ENCODE results near the gene PDZRN3.

Gene PDZRN3

DNA sequence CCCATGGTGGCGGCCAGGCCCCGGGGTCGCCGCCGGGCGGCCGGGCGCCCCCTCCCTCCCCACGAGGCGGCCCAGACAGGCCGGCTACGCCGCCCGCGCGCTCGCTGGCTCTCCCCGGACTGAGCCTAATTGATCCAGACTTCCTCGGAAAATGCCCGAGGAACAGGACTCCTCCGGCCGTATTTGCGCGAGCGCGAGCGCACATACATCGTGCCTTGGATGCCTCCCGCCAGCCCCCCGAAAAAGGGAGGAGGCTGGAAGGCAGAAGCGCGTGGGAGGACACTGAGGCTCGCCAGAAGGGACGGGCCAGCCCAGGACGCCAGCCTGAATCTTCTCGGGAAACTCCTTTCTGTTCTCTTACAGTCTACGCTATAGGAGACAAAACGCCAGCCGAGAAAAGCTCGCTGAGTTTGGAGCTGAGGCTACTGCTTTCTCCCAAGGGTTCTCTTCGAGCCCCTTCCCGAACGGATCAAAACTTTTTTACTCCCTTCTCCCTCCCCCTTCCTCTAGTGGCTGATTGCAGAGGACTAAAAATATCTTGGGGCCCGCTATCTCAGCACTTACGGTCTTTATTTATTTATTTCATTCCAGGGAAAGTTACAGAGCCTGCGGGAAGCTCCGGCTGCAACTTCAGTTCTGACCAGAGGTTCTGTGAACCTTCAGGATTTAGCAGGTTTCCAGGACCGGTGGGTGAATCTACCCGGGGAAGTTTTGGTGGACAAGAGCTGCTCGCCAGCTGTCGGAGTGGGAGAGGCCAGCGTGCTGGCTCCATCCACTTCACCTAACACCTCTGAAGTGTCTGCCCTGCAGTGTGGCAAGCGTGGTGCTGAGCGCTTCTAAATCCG, at the start of gene PDZRN3:
Gene PDZRN3, minus strand, starts transcription at position 121 of the 845 bp plus-strand sequence.
- H3K4me3 ChIP-seq (ENCODE audit: low read depth, low read length), result peak within 1 kb of the TSS; percentile 69

DNA sequence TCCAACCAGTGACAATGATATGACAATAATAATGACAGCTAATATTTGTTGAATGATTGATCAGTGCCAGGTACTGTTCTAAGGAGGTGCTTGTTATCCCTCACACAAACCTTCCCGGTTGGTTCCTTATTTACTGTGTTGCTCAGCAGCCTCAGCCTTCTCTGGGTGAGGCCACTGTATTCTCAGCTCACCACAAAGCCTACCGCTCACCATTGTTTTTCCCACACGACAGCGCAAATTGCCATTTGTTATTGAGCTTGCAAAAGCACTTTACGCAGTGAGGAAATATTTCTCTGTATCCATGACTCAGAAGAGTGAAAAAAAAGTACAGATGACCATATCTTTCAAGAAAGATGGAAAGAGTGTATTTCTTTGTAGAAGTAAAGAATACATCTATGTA, 49.5 kb upstream of the PDZRN3 start:
- no peak overlapping the region for H3K4me3 ChIP-seq (ENCODE audit: low read depth, low read length)

DNA sequence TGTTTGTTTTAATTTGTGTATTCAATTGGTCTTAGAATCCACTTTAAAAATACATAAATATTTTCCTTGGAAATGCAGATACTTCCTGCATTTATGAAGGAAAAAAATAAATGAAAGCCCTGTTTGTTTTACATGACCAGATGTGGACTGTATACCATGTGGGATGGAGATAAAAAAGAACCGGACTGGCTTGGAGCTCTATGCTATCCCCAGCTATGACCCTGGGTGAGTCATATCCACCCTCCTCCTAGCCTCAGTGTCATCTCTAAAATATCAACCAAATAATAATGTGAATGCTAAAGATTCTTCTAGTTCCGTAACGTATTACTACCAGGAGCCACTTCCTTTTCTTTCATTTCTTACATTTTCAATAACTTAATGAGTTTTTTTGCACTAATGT, 44.5 kb upstream of the PDZRN3 start:
- no peak overlapping the region for H3K4me3 ChIP-seq (ENCODE audit: low read depth, low read length)

DNA sequence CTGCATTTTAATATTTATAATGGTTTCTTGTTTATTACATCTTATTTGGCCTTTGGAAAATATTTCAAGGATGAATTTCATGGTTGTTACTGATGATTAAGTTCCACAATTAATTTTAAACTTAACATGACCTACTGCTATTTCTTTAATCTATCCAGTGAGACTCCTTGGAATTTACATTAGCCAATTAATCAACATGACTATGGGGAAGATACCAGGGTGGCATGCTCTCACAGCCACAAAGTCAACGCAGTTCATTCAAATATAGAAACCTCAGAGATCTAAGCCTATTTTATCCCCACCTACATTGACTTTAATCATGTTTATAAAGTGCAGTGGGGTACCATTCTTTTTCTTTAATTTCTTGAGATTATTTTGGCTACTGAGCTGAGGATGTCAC, 43.6 kb upstream of the PDZRN3 start:
- no peak overlapping the region for H3K4me3 ChIP-seq (ENCODE audit: low read depth, low read length)

DNA sequence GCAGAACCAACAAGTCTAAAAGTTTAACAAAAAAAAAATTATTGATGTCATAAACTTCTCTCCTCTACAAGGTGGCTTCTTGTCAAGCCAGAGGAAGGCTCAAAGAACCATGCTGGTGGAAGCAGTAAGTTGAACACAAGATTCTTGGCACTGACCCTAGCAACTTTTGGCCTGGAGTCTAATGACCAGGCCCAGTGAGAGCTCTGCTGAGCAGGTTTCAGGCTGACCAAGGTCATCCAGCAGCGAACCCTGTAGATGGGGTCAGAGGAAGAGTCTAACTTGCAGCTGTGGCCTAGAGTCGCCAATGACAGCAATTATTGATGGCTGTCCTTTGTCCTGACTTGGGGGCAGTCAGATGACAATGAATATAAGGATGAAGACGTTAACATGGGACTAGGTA, 43.1 kb upstream of the PDZRN3 start:
- no peak overlapping the region for H3K4me3 ChIP-seq (ENCODE audit: low read depth, low read length)

DNA sequence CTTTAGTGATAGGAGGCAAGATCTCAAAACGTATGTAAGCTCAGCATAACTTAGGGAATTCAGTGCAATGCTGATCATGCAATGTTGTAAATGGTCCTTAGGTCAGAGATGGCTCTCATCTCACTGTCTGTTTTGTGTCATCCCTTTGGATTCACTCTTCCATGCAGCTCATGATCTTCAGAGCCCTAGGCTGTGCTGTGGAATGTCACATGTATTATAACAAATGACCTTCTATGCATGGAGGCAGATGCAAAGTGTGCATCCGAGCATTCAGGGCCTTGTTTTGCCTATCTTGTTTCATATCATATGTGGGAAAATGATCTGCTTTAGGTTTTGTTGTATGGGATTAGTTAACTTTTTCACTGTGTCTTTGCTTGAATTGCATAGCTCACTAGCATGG, 40.5 kb upstream of the PDZRN3 start:
- no peak overlapping the region for H3K4me3 ChIP-seq (ENCODE audit: low read depth, low read length)

DNA sequence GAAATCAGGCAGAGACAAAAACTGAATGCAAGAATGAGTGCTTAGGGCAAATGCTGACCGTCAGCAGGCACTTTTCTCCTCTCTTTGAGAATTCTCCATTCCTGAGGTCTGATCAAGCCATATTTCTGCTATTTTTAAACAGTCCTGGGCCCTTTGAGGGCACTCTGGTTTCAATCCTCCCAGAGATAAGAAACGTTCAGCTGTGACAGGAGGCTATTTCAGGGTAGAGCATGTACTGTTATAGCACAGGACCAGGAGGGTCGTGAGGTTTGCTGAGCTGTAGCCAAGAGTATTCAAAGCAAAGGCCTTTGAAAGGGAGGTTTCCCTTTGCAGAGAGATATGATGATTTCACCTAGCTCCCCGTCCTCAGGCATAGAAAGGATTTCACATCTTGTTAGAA, 39.6 kb upstream of the PDZRN3 start:
- no peak overlapping the region for H3K4me3 ChIP-seq (ENCODE audit: low read depth, low read length)

DNA sequence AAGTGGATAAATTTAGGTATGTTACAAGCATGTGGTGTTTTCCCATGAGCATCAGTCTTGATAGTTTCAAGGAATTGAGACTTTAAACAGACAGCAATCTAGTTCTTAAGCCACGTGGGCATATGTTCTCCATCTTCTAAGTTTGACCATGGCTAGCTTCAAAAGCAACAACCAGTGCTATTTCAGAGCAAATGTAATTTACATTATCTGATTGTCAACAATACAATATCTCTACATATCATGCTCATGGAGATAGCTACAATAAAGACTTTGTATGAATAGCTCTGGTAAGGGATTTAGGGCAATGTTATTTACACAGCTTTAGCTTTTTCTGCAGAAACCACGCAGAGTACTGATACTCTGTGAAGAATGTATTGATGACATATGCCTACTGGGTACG, 38.8 kb upstream of the PDZRN3 start:
- H3K4me3 ChIP-seq (ENCODE audit: low read depth, low read length), result no peak overlapping the region

DNA sequence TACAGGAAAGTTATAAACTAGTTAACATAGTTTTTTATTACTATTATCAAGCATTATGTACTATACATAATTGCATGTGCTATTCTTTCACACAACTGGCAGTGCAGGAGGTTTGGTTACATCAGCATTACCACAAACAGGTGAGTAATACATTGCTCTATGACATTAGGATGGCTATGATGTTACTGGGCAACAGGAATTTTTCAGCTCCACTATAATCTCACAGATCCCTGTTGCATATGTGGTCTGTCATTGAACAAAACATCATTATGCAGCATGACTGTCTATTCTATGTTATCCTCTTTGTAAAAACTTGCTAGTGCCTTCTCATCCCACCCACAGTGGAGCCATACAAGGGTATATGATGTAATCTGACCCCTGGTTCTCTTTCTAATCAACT, 36.5 kb upstream of the PDZRN3 start:
- H3K4me3 ChIP-seq (ENCODE audit: low read depth, low read length), result no peak overlapping the region

DNA sequence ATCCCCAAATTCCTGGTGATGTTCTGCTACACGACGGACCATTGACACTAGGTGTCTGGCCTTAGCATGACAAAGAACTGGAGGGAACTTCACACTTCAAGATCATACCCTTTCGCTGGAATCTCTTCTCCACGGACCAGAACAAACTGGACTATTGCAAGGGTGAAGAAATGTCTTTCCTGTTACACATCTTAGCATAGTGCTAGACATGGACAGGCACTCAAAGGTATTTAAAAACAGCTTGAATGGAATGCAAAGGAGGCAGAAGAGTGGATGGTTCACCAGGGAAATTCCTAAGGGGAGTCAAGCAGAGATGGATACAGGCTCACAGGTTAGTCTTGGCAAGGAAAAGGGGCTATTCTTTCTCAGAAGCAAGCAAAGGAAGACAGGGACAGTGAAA, 33.5 kb upstream of the PDZRN3 start:
- H3K4me3 ChIP-seq (ENCODE audit: low read depth, low read length), result no peak overlapping the region

DNA sequence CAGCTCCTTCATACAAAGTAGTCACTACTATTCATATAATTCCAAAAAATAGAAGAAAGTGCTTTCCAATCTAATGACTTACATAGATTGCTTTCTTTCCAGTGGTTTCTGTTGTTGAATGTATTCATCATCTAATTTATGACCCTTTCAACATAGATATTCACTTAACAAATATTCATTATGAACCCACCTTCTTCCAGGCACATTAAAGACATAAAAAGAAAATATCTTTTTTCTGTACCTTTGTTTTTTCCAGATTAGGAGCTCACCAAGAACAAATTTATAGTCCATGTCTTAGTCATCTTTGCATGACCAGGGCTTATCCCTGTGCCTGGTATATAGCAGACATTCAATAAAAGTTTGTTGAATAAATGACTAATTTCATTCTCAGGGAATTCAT, 32.4 kb upstream of the PDZRN3 start:
- H3K4me3 ChIP-seq (ENCODE audit: low read depth, low read length), result no peak overlapping the region

DNA sequence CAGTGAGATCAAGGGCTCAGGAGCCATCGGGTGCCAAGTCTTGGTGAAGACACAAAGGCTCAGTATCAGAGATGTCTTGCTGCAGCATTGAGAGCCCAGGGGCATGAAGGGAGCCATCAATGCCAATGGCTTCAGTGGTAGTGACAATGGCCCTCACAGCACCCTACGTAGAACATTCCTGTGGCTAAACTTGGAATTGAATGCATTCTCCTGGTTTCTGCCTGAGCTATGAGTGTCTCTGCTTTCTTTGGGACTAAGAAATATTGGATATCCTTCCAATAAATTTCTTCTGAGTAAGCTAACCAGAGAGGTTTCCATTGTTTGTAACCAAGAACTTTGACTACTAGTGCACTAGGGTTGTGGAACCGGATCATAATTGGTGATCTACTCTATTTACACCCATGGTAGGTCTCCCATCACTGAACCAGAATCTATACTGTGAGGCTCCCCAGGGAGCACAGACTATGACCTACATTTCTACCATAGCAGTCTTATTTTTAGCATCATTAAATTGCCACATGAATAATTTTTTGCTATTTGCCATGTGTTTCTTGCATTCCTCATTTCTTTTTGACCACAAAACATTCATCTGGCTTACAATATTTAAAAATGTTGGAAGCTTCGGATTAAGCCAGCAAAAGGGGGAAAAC, 31.6 kb upstream of the PDZRN3 start:
- no peak overlapping the region for H3K4me3 ChIP-seq (ENCODE audit: low read depth, low read length)

DNA sequence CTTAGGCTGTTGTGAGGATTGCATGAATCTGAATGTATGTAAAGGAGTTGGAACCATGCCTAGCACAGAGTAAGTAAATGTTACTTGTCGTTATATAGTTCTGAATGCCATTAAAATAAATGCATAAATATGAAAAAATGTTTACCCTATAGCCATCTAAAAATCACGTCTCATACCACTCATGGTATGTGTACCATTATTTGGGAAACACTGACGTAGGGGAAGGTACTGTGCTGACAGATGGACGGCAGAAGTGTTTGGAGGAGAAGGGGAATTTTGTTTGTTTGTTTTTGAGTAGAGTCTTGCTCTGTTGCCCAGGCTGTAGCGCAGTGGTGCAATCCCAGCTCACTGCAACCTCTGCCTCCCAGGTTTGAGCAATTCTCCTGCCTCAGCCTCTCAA, 30.5 kb upstream of the PDZRN3 start:
- H3K4me3 ChIP-seq (ENCODE audit: low read depth, low read length), result no peak overlapping the region

DNA sequence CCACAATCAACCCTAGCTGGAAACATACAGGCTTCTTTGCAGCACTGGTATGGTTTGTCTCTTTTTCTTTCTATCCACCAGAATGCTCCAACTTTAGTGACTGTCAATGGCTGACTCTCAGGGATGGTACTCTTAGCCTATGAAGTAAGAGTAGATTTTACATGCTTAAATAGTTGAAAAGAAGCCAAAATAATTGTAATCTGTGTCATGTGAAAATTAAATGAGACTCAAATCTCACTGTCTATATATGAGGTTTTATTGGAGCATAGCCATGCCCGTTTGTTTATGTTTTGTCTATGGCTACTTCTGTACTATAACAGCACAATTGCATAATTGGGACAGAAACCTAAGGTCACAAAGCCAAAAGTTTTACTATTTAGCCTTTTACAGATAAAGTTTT, 29.1 kb upstream of the PDZRN3 start:
- no peak overlapping the region for H3K4me3 ChIP-seq (ENCODE audit: low read depth, low read length)

DNA sequence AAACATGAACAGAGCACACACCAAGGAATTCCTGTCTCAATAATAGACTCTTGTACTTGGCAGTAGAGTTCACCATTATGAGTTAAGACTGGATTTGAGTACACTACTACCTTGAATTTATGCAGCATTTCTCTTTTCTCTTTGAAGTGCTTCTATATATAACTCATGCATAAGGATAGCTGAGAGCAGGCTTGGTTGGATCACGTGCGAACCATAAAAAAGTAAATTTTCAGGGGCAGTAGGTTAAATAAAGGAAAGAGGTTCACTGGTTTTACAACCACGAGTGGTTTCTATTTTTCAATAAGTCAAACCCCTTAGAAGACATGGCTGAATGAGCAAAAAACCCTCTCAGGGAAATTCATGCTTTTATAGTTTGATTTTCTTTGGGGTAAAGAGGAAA, 28.6 kb upstream of the PDZRN3 start:
- no peak overlapping the region for H3K4me3 ChIP-seq (ENCODE audit: low read depth, low read length)

DNA sequence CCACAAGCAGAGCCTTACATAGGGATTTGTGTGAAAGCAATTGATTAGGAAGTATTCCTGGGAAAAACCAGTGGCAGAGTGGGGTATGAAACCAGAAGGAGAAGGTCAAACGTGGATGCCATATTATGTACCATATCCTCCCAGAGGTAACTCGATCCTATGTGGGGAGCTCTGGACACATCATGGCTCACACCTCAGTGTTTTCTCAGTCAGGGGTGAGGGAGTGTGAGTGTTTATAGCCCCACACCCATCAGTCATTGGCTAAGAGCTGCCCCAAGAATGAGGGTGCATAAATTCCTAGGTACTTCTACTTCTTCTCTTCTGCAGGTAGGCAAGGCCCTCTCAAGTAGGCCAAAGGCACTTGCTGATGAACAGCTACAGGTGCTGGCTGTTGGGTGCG, 28.2 kb upstream of the PDZRN3 start:
- no peak overlapping the region for H3K4me3 ChIP-seq (ENCODE audit: low read depth, low read length)

DNA sequence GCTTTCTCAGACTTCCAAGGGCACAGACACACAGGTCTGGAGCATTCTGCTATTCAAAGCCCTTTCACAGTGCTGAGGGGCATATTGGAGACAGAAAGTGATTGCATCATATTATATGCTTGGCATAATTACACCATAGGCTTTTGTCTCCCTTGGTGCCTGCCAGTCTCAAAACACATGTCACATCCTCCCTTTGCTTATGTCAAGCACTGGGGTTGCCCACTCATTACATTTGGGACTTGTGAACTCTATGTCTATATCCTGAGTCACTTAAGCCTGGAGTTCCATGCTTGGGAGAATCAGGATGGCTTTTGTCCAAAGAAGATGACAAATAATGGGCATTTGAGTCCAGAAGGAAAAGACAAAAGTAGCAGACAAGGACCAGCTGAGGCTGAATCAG, 12.3 kb upstream of the PDZRN3 start:
- no peak overlapping the region for H3K4me3 ChIP-seq (ENCODE audit: low read depth, low read length)

DNA sequence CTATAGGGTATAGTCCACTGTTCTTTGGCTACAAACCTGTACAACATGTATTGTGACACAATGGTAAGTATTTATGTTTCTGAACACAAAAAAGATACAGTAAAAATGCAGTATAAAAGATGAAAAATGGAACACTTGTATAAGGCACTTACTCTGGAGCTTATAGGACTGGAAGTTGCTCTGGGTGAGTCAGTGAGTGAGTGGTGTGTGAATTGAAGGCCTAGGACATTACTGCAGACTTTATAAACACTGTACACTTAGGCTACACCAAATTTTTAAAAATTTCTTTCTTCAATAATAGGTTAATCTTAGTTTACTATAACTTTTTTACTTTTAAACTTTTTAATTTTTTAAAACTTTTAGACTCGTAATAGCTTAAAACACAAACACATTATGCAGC, 10.5 kb upstream of the PDZRN3 start:
- no peak overlapping the region for H3K4me3 ChIP-seq (ENCODE audit: low read depth, low read length)

DNA sequence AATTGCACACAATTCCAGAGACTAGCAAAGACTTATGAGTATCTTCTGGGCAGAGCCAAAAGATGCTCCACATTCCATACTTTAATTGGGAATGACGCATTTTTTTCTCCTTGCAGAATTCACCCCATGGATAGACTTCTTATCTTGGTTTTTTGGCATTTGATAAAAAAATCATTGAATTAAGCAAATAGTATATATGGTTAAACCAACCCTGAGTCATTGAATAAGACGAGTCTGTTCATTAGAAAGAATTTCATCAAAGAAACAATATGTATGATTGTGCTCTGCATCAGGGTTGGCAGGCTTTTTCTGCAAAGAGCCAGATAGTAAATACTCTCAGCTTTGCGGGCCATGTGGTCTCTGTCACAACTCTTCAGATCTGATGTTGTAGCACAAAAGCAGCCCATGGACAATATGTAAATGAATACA, 9.2 kb upstream of the PDZRN3 start:
- no peak overlapping the region for H3K4me3 ChIP-seq (ENCODE audit: low read depth, low read length)

DNA sequence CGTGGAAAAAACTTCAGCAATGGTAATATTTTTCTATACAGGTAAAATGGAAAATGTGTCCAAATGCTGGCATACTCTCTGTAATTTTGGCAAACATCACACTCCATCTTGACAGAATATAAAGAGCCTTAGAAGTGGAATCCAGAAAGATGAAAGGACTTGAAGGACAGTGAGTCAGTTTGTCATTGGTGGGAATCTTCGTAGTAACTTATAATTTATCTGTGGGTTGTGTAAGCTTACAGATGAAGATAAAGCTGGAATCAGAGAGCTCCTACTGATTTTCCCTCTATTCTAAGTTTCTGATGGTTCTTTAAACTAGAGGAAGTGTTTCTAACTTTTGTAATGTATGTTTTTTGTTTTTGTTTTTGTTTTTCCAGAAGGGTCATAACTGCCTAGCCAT, 8.7 kb upstream of the PDZRN3 start:
- no peak overlapping the region for H3K4me3 ChIP-seq (ENCODE audit: low read depth, low read length)

DNA sequence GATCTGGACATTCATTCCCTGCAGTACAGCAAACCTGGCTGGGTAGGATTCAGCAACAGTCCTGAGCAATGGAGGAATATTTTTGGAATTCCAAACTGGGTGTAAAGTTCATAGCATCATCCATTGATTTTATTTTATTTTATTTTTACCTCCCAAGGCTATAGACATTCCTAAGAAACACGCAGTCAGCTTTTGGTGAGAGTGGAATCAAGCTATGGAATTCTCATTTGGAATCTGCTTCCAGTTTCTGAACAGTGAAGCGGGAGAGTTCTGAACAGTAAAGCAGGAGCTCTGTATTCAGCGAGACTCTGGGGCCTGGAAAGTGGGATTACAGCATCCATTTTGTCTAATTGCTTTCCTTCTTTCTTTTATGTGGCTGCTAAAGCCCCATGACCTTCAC, 1.4 kb upstream of the PDZRN3 start:
- no peak overlapping the region for H3K4me3 ChIP-seq (ENCODE audit: low read depth, low read length)

DNA sequence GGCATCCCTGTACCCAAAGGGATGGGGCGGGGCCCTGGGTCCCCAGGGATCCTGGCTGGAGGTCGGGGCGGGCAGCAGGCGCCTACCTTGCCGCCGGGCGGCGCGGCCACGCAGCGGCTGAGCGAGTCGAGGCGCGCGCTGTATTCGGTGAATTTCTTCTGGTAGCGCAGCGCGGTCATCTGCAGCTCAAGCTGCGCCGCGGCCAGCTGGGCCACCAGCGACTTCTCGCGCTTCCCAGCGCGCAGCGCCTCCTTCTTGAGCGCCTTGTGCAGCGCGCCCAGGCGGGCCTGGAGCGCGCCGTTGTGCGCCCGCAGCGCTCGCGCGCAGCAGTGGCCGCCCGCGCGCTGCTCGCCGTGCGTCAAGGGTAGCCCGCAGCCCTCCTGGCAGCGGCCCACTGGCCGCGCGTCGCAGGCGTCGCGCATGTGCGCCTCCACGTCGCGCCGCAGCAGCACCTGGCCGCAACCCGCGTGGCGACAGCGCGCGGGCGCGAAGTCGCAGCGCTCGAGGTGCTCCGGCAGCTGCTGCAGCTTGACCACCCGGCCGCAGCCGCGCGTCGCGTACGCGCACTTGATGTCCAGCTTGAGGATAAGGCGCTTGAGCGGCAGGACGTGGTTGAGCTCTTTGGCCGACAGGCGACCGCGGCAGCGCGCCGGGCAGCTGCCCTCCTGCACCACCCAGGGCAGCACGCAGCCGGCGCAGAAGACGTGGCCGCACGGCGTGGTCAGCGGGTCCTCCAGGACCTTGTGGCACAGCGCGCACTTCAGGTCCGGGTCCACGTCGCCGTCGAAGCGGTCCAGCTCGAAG, 522 bp downstream of the PDZRN3 start:
- peak overlapping the region; percentile 69 for H3K4me3 ChIP-seq (ENCODE audit: low read depth, low read length)
